NCI-H1048 (cell line): ENCODE results near the gene PGBD5.

Experiments used
- DNase-seq: peaks from one replicate; lab custom pipeline; 2025; lab: John Stamatoyannopoulos, UW

The PGBD5 gene

DNA sequence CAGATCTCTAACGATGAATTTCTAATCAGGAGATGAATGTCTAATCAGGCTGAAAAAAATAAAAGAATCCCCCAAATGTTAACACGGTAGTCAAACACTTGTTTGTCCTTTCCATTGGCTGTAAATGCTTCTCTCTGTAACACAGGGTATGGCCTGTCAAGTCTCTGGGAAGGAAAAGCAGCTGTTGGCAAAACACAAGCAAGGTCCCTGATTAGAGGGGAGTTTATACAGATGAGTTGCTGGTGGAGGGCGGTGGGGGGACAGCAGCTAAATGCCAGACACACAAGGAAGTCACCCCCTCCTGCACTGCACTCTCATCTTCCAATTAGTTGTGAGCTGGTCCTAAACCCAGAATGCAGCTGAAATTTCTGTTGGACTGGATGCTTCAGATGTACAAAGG, 51.0 kb downstream of the PGBD5 start:
- DNase-seq = no peak

DNA sequence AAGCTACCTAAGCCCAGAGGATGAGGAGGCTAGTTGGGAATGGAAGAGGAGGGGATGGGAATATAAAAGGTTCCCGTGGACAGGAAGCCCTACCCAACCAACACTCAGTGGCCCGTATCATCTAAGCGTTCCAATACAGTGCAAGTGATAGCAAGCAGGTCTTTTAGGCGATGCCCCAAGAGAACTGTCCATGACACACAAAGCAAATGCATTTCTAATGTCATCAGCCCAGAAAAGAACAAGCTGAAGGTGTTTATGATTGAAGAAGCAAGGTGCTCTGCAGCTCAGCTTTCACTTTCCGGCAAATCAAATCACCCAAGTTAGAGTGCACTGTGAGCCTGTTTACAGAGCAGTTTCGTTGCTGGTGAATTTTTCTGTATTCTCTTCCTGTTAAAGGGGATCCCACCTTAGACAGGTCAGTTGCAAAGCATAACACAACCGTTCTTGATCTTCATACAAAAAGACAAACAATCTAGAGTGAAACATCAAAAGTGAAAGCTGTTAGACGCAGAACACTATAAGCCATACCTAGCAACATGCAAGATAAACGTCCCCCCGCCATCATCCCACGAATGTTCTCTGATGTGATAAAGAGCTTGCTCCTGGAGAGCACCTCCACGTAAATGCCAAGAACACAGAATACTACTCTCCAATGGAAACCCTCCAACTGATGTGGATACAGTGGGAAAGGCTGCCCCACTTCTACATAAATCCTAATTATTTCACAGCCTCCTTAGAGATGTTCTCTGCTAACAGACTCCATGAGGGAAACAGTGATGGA, 54.0 kb downstream of the PGBD5 start:
- DNase-seq = no peak

- no peak for DNase-seq
These were observed 56.0 kb downstream of the PGBD5 start for GRCh38 chr1:230370109-230370508.

DNA sequence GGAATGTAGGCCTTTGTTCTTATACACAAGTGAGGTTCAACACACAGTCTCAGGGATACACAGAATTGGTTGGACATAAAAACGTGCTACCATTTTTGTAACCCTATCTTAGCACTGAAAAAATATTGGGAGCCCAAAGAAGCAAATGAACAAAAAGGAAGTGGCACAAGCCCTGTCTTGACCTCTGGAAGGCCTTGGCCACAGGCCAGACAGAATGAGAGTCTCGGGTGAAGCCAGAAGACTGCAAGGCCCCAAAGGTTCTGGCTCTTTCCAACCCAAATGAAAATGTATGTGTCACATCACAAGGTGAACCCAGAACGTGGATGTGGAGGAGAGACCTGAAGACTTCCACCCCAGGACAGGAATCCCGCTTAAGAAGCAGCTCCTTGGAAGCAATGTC, 57.3 kb downstream of the PGBD5 start:
- no peak for DNase-seq

DNA sequence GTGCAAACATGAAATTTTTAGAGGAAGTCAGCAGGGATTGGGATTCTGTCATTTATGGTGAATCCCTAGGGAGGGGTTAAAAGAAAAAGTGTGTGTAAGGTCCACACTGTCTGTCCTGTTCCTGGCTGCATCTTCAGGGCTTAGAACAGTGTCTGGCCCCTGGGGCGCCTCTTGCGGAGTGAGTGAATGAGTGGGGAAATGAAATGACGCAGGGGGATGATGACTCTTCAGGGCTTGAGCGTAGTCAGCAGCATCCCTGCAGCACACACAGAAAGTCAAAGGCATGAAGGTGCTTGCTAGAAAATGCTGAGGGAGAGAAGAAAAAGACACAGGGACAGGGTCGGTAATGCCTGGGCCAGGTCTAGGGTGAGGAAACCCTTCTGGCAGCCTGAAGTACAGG, 57.8 kb downstream of the PGBD5 start:
- DNase-seq = no peak

GRCh38 chr1:230366504-230366915, 59.6 kb downstream of the PGBD5 start:
- DNase-seq = no peak

DNA sequence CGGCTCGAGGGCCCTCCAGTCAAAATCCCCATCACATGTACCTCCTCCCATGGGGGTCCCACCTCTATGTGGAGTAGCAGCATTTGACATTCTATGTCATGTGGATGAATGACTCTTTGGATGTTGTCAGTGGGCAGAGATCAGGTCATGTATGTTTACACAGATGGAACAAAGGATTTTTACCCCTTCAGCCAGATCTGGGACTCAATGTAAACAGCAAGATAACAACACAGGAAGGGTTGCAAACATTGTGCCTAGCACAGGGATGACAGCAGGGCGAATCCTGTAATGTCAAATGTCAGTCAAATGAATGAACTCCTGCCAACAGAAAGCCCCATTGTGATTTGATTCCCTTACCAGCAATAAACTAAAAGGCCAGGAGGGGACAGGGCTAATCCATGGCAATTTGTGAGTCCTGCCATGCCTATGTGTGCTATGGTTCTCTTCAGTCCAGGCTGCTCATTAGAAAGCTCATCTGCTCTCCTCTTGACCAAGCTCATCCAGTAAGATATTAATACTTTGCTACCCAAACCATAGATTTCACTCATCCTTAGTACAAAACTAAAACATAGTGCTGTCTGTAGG, 60.3 kb downstream of the PGBD5 start:
- DNase-seq = no peak

DNA sequence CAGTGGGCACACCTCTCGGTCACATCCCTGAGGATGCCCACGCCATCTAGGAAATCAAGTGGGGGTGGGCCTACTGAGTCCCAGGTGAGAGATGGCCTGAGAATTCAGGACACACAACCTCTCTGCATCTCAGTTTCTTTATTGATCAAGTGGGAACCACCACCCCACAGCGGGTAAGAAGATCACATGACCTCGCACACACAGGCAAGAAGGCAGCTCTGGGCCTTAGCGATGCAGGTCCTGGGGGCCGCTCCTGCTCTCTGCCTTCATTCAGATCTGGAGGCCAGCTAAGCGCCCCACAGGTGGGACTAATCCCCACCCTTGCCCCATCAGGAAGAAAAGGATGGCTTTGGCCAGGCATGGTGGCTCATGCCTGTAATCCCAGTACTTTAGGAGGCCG, 63.2 kb downstream of the PGBD5 start:
- no peak for DNase-seq

- no peak for DNase-seq
These were observed 64.2 kb downstream of the PGBD5 start for GRCh38 chr1:230361941-230362340.

GRCh38 chr1:230359992-230360668, 66.0 kb downstream of the PGBD5 start:
- DNase-seq = no peak

DNA sequence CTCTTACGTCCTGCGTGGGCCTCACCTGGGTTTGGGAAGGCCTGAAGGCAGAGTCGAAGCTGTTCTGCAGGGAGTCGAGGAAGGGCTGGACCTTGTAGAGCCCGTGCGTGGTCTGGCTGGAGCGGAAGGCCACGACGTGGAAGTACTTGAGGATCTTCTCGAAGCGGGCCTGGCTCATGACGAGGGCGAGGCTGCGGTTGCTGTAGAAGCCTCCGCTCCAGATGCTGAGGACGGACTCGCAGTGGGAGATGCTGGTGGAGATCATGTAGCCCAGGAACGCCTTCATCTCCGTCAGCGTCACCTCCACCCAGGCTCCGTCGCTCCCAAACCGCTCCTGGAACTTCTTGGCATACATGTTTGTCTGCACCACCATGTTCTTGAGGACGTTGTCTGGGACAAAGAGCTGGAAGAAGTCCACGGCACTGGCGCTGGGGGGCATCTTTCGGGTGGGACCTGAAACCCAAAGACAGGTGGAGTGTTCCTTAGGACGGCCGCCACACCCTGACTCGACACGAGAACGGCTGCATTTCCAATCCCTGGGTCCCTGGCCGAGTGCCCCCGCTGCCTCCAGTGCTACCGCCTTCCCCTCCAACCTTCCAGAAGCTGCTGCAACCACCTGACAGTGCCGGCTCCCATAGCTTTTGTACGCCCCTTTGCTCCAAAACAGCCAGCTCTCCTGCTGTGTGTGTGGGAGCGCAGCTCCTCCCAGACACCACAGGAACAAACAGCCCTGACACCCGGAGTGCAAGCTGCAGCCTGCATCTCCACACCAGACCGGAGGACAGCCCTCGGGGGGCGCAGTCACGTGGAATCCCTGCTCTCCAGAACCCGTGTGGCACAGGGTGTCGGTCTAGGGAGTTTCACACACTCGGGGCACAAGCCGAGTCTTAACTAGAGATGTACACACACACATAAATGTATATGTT, 69.0 kb downstream of the PGBD5 start:
- no peak for DNase-seq

GRCh38 chr1:230356190-230356589, 69.9 kb downstream of the PGBD5 start:
- DNase-seq = no peak

- DNase-seq = no peak
These were observed 70.5 kb downstream of the PGBD5 start for GRCh38 chr1:230355594-230355993.

- no peak for DNase-seq
These were observed 71.0 kb downstream of the PGBD5 start for GRCh38 chr1:230355128-230355527.

DNA sequence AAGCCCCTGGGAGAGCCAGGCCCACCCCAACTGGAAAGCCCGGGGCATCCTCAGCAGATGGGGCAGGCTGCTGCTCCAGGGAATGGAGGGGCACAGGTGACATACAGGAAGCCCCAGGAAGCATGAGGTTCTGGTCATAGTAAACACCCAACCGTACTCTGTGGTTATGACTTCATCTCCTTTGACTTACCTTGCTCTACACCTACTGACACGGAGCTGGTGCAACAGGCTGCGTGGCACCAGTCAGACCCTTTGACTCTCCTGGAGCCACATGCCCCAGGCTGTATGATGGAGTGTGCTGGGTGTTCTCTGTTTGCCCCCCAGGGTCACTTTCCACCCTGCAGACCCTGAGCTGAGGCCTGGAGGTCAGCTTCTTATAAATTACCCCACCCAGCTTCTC, 72.1 kb downstream of the PGBD5 start:
- no peak for DNase-seq

DNA sequence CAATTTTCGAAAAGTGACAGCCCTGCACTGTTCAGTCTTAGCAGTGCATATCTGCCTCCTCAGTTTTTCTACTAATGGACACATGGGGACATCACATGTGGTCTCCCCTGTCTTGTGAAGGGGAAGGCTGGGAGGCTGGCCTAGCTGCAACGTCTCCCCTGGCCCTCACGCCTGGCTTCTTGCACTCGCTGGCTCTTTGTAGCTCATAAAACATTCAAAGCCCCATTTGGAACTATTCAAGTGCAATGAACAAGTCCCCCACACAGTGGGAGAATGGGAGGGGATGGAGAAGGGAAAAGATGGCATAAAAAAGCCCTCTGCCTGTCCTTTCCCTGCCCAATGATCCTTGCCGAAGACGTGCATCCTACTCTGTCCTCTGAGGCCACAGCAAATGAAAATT, 73.6 kb downstream of the PGBD5 start:
- no peak for DNase-seq

DNA sequence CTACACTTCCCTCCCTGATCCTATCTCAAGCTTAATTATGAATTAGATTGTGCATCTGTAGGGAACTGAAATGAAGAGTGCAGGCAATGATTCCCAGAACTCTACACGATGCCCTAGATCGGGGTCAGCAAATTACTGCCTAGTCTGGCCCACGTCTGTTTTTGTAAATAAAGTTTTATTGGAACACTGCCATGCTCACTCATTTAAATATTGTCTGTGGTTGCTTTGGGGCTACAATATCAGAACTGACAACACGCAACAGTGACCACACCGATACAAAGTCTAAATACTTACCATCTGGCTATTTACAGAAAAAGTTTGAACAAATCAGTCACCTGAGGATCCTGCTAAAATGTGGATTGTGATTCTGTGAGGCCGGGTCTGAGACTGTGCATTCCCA, 74.1 kb downstream of the PGBD5 start:
- no peak for DNase-seq

GRCh38 chr1:230351514-230351913, 74.6 kb downstream of the PGBD5 start:
- DNase-seq = no peak

- DNase-seq = no peak
These were observed 75.8 kb downstream of the PGBD5 start for GRCh38 chr1:230350208-230350921.

DNA sequence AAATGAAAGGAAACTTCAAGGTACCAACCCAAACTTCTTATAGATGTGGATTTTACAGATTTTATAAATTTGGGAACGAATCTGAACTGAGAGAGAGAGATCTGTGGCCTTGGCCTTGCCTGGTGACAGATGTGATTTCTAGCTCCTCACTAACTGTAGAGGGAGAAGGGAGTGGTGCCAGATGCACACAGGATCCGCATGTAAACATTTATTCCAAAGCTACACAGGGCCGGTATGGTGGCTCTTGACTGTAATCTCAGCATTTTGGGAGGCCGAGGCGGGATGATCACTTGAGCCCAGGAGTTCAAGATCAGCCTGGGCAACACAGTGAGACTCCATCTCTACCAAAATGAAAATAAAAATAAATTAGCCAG, 77.1 kb downstream of the PGBD5 start:
- DNase-seq = no peak

DNA sequence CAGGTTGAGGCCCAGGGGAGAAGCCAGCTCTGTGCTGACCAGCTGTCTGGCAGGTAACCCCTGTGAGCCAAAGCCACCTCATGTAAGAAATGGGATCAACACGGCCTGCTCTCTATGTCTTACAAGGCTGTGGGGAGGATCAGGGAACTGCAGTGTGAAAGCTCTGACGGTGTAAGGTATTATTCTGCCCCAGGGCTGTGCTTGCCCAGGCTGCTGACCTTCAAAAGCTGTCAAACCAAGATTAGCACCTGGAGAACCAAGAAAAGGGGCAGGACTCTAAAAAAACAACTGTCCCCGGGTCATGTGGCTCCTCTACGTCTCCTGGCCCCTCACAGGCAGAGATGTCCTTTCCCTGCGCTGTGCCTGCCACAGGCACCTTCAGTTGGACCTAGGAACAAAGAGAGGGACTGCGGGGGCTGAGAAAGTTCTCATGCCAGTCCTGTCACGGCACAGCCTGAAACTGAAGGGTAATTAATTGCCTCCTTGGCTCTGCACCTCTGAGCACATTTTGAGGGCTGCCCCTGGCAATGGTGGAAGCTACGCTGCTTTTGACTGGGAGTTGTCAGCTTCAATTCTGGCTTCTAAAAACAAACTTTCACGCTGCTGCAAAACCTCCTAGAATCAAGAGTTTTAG, 77.6 kb downstream of the PGBD5 start:
- DNase-seq = no peak
